Ascending aorta (tissue), 2 donors: ENCODE data around the gene CSF2RB. TPM values are rescaled to one million over a fixed set of nuclear protein-coding genes. Genes with fewer than 3 reads are reported as not detected.

Experiments used
- DNase-seq, 2 donors: peaks; one replicate each; pipeline ENCODE4 v3.0.0-alpha.2; 2019; ENCODE audit warnings: low spot score in 2 of 2
- H3K27ac ChIP-seq, 2 donors: fragments of 200-600 bp; sonication (generic); one replicate each; pipeline ENCODE4 v1.5.1; 2016 to 2017; ENCODE audit warnings: mild to moderate bottlenecking in 1 of 2
- H3K27me3 ChIP-seq: fragments of 200-600 bp; sonication (generic); one replicate; pipeline ENCODE4 v1.5.1; 2017
- H3K36me3 ChIP-seq, 2 donors: fragments of 200-600 bp; sonication (generic); one replicate each; pipeline ENCODE4 v1.5.1; 2016
- H3K4me1 ChIP-seq, 2 donors: fragments of 200-600 bp; sonication (generic); one replicate each; pipeline ENCODE4 v1.5.1; 2016 to 2017; ENCODE audit warnings: mild to moderate bottlenecking in 1 of 2
- H3K4me3 ChIP-seq, 2 donors: fragments of 200-600 bp; sonication (generic); one replicate each; pipeline ENCODE4 v1.5.1; 2016 to 2017; ENCODE audit warnings: mild to moderate bottlenecking in 1 of 2
- H3K9me3 ChIP-seq, 2 donors: fragments of 200-600 bp; sonication (generic); one replicate each; pipeline ENCODE4 v1.5.1; 2016
- intact Hi-C: fragments of 100-400 bp; cut with DNase I; formaldehyde crosslinking; loops from one replicate; pipeline ENCODE4 v1.15.1; 2023
- total RNA-seq: library from RNA; depleted of rRNA; stranded (reverse); fragments of >200 nt; gene quantifications from one replicate; pipeline ENCODE4 v1.1.0, GENCODE V29; 2016
- TF ChIP-seq, protein P1 (sequence below), 3 experiments: fragments of 200-600 bp in 2 of 3; fragments of 450-650 bp in 1 of 3; sonication (generic) in 2 of 3; IDR thresholded peaks; one replicate each; pipeline ENCODE4 v1.5.1; 2016 to 2019; ENCODE audit warnings: antibody characterized with exemption in 3 of 3, mild to moderate bottlenecking in 1 of 3, moderate library complexity in 1 of 3

The CSF2RB gene
- total RNA-seq, 1 donor from 2014 or later = 6.0 TPM

GRCh38 chr22:36922711-36923110 is 9.3 kb downstream of the CSF2RB start:
- peaks cover 0 to 4% of the 10 kb centered on the region in 2 donors for H3K9me3 ChIP-seq
- no peak for DNase-seq
- intact Hi-C loops = no loop called here
- no peaks in the 10 kb centered on the region for H3K4me1 ChIP-seq
- H3K27ac ChIP-seq = no peak overlapping the region
- H3K36me3 ChIP-seq = no peaks in the 10 kb centered on the region
- H3K27me3 ChIP-seq = no peaks in the 10 kb centered on the region
- TF ChIP-seq, protein P1, sequence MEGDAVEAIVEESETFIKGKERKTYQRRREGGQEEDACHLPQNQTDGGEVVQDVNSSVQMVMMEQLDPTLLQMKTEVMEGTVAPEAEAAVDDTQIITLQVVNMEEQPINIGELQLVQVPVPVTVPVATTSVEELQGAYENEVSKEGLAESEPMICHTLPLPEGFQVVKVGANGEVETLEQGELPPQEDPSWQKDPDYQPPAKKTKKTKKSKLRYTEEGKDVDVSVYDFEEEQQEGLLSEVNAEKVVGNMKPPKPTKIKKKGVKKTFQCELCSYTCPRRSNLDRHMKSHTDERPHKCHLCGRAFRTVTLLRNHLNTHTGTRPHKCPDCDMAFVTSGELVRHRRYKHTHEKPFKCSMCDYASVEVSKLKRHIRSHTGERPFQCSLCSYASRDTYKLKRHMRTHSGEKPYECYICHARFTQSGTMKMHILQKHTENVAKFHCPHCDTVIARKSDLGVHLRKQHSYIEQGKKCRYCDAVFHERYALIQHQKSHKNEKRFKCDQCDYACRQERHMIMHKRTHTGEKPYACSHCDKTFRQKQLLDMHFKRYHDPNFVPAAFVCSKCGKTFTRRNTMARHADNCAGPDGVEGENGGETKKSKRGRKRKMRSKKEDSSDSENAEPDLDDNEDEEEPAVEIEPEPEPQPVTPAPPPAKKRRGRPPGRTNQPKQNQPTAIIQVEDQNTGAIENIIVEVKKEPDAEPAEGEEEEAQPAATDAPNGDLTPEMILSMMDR (IDR thresholded peaks at IDR 0.05) = no peak
- no peak overlapping the region for H3K4me3 ChIP-seq

GRCh38 chr22:36923131-36923788 is 9.8 kb downstream of the CSF2RB start:
- TF ChIP-seq, protein P1 (IDR thresholded peaks at IDR 0.05) = no peak
- no peaks in the 10 kb centered on the region for H3K36me3 ChIP-seq
- H3K4me3 ChIP-seq = no peak overlapping the region
- peak in 1 of 2 donors; percentile 54 for DNase-seq
- peaks cover 0 to 4% of the 10 kb centered on the region in 2 donors for H3K9me3 ChIP-seq
- no peaks in the 10 kb centered on the region for H3K27me3 ChIP-seq
- no peaks in the 10 kb centered on the region for H3K4me1 ChIP-seq
- no peak overlapping the region for H3K27ac ChIP-seq
- intact Hi-C loops = no loop called here

GRCh38 chr22:36924151-36924698 is 10.8 kb downstream of the CSF2RB start:
- no peaks in the 10 kb centered on the region for H3K9me3 ChIP-seq
- DNase-seq = peak in 1 of 2 donors; percentile 51
- no peaks in the 10 kb centered on the region for H3K27me3 ChIP-seq
- no peak overlapping the region for H3K4me3 ChIP-seq
- TF ChIP-seq, protein P1 (IDR thresholded peaks at IDR 0.05) = no peak
- no peak overlapping the region for H3K27ac ChIP-seq
- no peaks in the 10 kb centered on the region for H3K36me3 ChIP-seq
- H3K4me1 ChIP-seq = no peaks in the 10 kb centered on the region
- intact Hi-C loops = no loop called here

GRCh38 chr22:36925388-36926290 is 12.2 kb downstream of the CSF2RB start:
- TF ChIP-seq, protein P1 (IDR thresholded peaks at IDR 0.05) = no peak
- no peaks in the 10 kb centered on the region for H3K36me3 ChIP-seq
- no peak overlapping the region for H3K4me3 ChIP-seq
- H3K9me3 ChIP-seq = no peaks in the 10 kb centered on the region
- H3K27ac ChIP-seq = no peak overlapping the region
- no peak for DNase-seq
- H3K4me1 ChIP-seq = no peaks in the 10 kb centered on the region
- no peaks in the 10 kb centered on the region for H3K27me3 ChIP-seq
- intact Hi-C loops = no loop called here

DNA sequence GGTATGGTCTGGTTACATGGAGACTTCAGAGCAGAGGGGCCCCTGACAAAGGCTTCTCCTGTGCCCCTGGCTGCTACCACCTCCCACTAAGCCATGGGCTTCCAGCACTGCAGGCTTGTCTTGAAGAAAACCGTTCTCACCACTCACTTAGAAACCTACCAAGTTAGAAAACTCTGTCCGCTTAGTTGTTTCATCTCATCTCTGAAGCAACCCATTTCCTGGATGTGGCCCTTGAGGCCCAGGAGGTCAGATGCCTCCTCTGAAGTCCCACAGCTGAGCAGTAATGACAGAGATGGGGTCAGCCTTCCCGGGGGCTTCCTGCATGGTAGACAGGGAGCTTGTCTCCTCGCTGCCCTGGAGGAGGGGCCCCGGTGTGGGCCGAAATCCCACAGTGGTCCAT is 12.9 kb downstream of the CSF2RB start:
- Histone ChIP-seq H3K27me3 (no peaks in the 10 kb centered on the region), H3K36me3 (no peaks in the 10 kb centered on the region), H3K9me3 (no peaks in the 10 kb centered on the region), H3K4me3 (no peak overlapping the region), H3K4me1 (no peaks in the 10 kb centered on the region), H3K27ac (no peak overlapping the region)
- TF ChIP-seq, protein P1 (IDR thresholded peaks at IDR 0.05) = no peak
- no peak for DNase-seq
- intact Hi-C loops = no loop called here
